Measurements from ENCODE around the gene C1orf210. TPM values are rescaled to one million over a fixed set of nuclear protein-coding genes. Genes with fewer than 3 reads are reported as not detected.

Gene C1orf210
- not detected for total RNA-seq

DNA sequence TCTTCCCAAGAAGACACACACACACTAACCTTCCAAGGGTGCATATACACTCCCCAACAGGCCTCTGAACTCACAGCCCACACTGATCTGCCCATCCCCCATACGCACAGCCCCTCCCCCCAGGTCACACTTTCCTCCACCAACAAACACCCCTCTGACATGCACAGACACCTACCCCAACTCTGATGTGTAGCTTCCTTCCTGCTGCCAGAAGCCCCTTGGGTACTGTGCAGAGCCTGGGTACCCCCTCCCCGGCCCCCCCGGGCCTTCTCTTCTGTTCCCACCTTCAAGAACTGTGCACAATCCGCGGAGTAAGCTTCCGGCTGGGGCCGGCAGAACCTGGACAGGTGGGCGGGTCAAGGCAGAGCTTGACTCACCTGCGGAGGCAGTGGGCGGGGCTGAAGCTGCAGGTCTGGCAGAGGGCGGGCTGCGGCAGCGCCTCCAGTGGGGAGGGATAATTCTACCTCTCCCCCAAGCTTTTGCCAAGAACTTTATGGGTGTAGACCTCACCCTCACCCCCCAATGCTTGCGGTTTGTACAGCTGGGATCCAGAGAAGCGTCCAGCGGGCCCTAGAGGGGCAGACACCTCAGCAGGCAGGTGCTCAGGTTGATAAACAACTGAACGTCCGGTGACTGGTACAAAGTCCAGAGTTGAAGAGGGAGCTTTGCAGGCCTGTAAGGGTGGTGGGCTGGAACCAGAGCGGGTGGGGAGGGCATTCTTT, at the start of gene C1orf210:
C1orf210 (minus strand) TSS at position 313 of the 722 bp plus-strand sequence. CDS start 2,311 bp downstream, outside the sequence.

DNA sequence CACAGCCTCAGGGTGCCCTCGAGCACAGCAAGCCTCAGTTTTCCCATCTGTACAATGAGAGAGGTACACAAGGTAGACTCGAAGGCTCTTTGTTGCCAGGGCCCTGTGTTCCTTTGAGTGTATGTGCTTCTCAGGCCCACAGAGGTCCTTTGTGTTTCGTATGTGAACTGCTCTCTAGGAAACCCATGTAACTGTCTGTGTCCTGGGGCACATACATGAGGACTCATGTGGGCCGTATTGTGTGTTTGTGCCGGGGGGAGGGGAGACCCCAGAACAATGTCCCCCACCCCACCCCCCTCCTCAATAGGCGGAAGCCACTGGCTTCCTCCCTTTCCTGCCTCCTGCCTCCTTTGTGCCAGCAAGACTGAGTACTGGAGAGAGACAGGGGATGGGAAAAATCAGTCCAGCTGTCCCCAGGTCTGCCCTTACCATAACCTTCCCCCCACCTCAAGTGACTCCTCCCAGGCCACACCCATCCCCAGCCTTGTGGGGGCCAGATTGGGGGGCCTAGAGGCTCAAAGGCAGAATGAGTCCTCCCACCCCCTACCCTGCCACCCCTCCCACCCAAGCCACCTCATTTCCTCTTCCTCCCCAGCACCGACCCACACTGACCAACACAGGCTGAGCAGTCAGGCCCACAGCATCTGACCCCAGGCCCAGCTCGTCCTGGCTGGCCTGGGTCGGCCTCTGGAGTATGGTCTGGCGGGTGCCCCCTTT, 15.2 kb upstream of the C1orf210 start, which contains the start of gene TIE1:
TIE1 (plus strand) TSS at position 605 of the 717 bp plus-strand sequence; CDS start at position 695, 90 bp downstream.

DNA sequence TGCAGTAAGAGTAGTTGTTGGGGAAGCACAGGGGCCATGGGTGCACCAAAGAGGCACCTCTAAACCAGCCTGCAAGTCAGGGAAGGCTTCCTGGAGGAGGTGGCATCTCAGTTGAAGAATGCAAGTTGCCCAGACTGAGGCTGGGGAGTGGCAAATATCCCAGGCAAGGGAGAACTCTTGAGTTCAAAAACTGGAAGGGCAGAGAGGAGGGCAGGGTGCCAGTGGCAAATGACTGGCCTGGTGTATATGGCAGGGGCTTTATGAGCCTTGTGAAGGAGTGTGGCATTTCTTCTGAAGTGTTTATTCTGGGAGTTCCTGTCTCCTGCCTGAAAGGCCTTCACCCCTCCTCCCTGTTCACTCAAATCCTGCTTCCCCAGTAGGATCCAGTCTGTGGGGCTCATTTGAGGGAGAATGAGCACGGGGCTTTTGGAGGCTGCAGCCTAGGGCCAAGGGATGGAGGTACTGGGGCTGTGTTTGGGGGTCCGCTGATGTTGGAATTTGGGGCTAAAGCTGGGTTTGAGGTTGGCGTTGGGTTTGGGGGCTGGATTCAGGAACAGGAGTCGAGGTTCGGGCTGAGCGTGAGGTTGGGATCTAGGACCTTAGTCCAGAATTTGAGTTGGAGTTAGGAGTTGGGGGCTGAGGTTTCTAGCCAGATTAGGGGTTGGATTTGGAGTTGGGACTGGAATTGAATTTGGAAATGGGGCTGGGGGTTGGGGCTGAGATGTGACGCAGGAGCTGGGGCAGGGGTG, 15.6 kb downstream of the C1orf210 start, which contains the start of gene TMEM125:
TMEM125 (plus strand) TSS at position 357 of the 749 bp plus-strand sequence. CDS start 2,740 bp downstream, outside the sequence.

Other genes starting within 250 kb of the C1orf210 start
- 60.4 TPM for gene EBNA1BP2, start 113.3 kb downstream of the C1orf210 start, total RNA-seq
- 6.2 TPM for gene CFAP57, start 113.3 kb downstream of the C1orf210 start, total RNA-seq
- 0.69 TPM for gene TMEM125, start 15.6 kb downstream of the C1orf210 start, total RNA-seq
- 19.6 TPM for gene TIE1, start 15.4 kb upstream of the C1orf210 start, total RNA-seq
- gene MPL, start 52.2 kb upstream of the C1orf210 start, total RNA-seq, result 0.23 TPM
- 6.7 TPM for gene CDC20, start 73.4 kb upstream of the C1orf210 start, total RNA-seq
- gene ELOVL1, start 82.4 kb upstream of the C1orf210 start, total RNA-seq, result 10.1 TPM
- gene MED8, start 104.2 kb upstream of the C1orf210 start, total RNA-seq, result 27.5 TPM
- 26.5 TPM for gene SZT2, start 104.3 kb upstream of the C1orf210 start, total RNA-seq
- gene HYI, start 168.3 kb upstream of the C1orf210 start, total RNA-seq, result 30.4 TPM
- 101 TPM for gene PTPRF, start 245.3 kb upstream of the C1orf210 start, total RNA-seq